Stimulated activated memory B cell treated with anti-CD40 and anti-IgM and Interleukin-4, amounts not matched to agents 10 μg/mL and 1 μg/mL and 100 μg/mL, for 72 hours (primary cell): ENCODE measurements around the gene SLC2A14.
"Not testable (repeated sequence)": the region's sequence is repeated elsewhere in the genome, so short reads cannot be mapped to it uniquely, and the experiment has no call there.

ENCODE experiments used
- ATAC-seq: fragments of 150-1000 bp; cut with Tn5 transposase; 2 replicates; pipeline ENCODE4 v1.10.0; 2021
- H3K27ac Mint-ChIP-seq: one replicate; pipeline ENCODE4 v1.8.0; 2022; ENCODE audit warnings: mild to moderate bottlenecking, mixed read lengths
- H3K27me3 Mint-ChIP-seq: one replicate; pipeline ENCODE4 v1.8.0; 2022; ENCODE audit warnings: mixed read lengths
- H3K36me3 Mint-ChIP-seq: one replicate; pipeline ENCODE4 v1.8.0; 2022; ENCODE audit warnings: mixed read lengths
- H3K4me1 Mint-ChIP-seq: one replicate; pipeline ENCODE4 v1.8.0; 2022; ENCODE audit warnings: mixed read lengths
- H3K4me3 Mint-ChIP-seq: one replicate; pipeline ENCODE4 v1.8.0; 2022; ENCODE audit warnings: mild to moderate bottlenecking, moderate library complexity, mixed read lengths
- H3K9me3 Mint-ChIP-seq: one replicate; pipeline ENCODE4 v1.8.0; 2022; ENCODE audit warnings: mixed read lengths

The SLC2A14 gene

GRCh38 chr12:7833201-7833600, 39.5 kb downstream of the SLC2A14 start:
- peaks cover 11% of the 10 kb centered on the region for H3K27me3 Mint-ChIP-seq
- not testable (repeated sequence) for H3K4me1 Mint-ChIP-seq, H3K36me3 Mint-ChIP-seq, H3K9me3 Mint-ChIP-seq, H3K4me3 Mint-ChIP-seq, ATAC-seq, H3K27ac Mint-ChIP-seq

GRCh38 chr12:7832059-7832696, 40.5 kb downstream of the SLC2A14 start:
- Mint-ChIP-seq H3K27me3 (peaks cover 11% of the 10 kb centered on the region), H3K9me3 (no peaks in the 10 kb centered on the region), H3K36me3 (no peaks in the 10 kb centered on the region), H3K4me1 (no peaks in the 10 kb centered on the region), H3K4me3 (no peak overlapping the region), H3K27ac (no peak overlapping the region)
- ATAC-seq = peak; percentile 43

GRCh38 chr12:7829737-7830136, 43.0 kb downstream of the SLC2A14 start:
- not testable (repeated sequence) for H3K4me3 Mint-ChIP-seq, H3K36me3 Mint-ChIP-seq, ATAC-seq, H3K9me3 Mint-ChIP-seq, H3K4me1 Mint-ChIP-seq, H3K27ac Mint-ChIP-seq
- peaks cover 11% of the 10 kb centered on the region for H3K27me3 Mint-ChIP-seq

GRCh38 chr12:7825754-7826153, 47.0 kb downstream of the SLC2A14 start:
- H3K36me3 Mint-ChIP-seq, H3K27ac Mint-ChIP-seq, H3K27me3 Mint-ChIP-seq, H3K9me3 Mint-ChIP-seq, ATAC-seq, H3K4me1 Mint-ChIP-seq, H3K4me3 Mint-ChIP-seq: not testable (repeated sequence)

GRCh38 chr12:7806863-7807487, 65.7 kb downstream of the SLC2A14 start:
- Mint-ChIP-seq H3K9me3 (no peaks in the 10 kb centered on the region), H3K4me3 (no peak overlapping the region), H3K27me3 (no peaks in the 10 kb centered on the region), H3K36me3 (no peaks in the 10 kb centered on the region), H3K4me1 (no peaks in the 10 kb centered on the region), H3K27ac (no peak overlapping the region)
- peak; percentile 53 for ATAC-seq

GRCh38 chr12:7806319-7806718, 66.4 kb downstream of the SLC2A14 start:
- H3K4me1 Mint-ChIP-seq, H3K36me3 Mint-ChIP-seq, H3K27ac Mint-ChIP-seq, H3K4me3 Mint-ChIP-seq, H3K9me3 Mint-ChIP-seq, H3K27me3 Mint-ChIP-seq, ATAC-seq: not testable (repeated sequence)

- Mint-ChIP-seq H3K4me1 (no peaks in the 10 kb centered on the region), H3K27ac (no peak overlapping the region), H3K27me3 (no peaks in the 10 kb centered on the region), H3K4me3 (no peak overlapping the region), H3K36me3 (no peaks in the 10 kb centered on the region), H3K9me3 (no peaks in the 10 kb centered on the region)
- no peak for ATAC-seq
Observed at GRCh38 chr12:7801460-7801859, 71.3 kb downstream of the SLC2A14 start.

GRCh38 chr12:7798750-7799308, 73.9 kb downstream of the SLC2A14 start:
- ATAC-seq, H3K27me3 Mint-ChIP-seq, H3K36me3 Mint-ChIP-seq, H3K27ac Mint-ChIP-seq, H3K4me3 Mint-ChIP-seq, H3K9me3 Mint-ChIP-seq, H3K4me1 Mint-ChIP-seq: not testable (repeated sequence)

GRCh38 chr12:7797698-7798398, 74.9 kb downstream of the SLC2A14 start:
- no peak for ATAC-seq
- H3K27me3 Mint-ChIP-seq = no peaks in the 10 kb centered on the region

GRCh38 chr12:7797269-7797668, 75.4 kb downstream of the SLC2A14 start:
- not testable (repeated sequence) for H3K27me3 Mint-ChIP-seq, H3K9me3 Mint-ChIP-seq, H3K36me3 Mint-ChIP-seq, H3K4me3 Mint-ChIP-seq, H3K4me1 Mint-ChIP-seq, ATAC-seq, H3K27ac Mint-ChIP-seq

More at GRCh38 chr12:7797698-7798398, 74.9 kb downstream of the SLC2A14 start:
- no peaks in the 10 kb centered on the region for H3K4me1 Mint-ChIP-seq
- H3K9me3 Mint-ChIP-seq = no peaks in the 10 kb centered on the region
- no peak overlapping the region for H3K27ac Mint-ChIP-seq
- no peak overlapping the region for H3K4me3 Mint-ChIP-seq
- H3K36me3 Mint-ChIP-seq = no peaks in the 10 kb centered on the region

- ATAC-seq = no peak
- peaks cover 11% of the 10 kb centered on the region for H3K27me3 Mint-ChIP-seq
- no peak overlapping the region for H3K27ac Mint-ChIP-seq
- H3K9me3 Mint-ChIP-seq = no peaks in the 10 kb centered on the region
- no peaks in the 10 kb centered on the region for H3K4me1 Mint-ChIP-seq
- no peak overlapping the region for H3K4me3 Mint-ChIP-seq
- H3K36me3 Mint-ChIP-seq = no peaks in the 10 kb centered on the region
Observed at GRCh38 chr12:7793211-7793610, 79.5 kb downstream of the SLC2A14 start.

- ATAC-seq, H3K9me3 Mint-ChIP-seq, H3K27ac Mint-ChIP-seq, H3K4me1 Mint-ChIP-seq, H3K4me3 Mint-ChIP-seq, H3K36me3 Mint-ChIP-seq: not testable (repeated sequence)
- peaks cover 30% of the 10 kb centered on the region for H3K27me3 Mint-ChIP-seq
Observed at GRCh38 chr12:7788884-7789528, 83.7 kb downstream of the SLC2A14 start, which contains the start of gene NANOG. NANOG (plus strand) TSS chr12:7789402; CDS start chr12:7789615, 213 bp downstream.

GRCh38 chr12:7788294-7788660, 84.4 kb downstream of the SLC2A14 start:
- Mint-ChIP-seq H3K36me3 (no peaks in the 10 kb centered on the region), H3K9me3 (peaks cover 3% of the 10 kb centered on the region), H3K27ac (no peak overlapping the region), H3K4me3 (no peak overlapping the region), H3K27me3 (peaks cover 30% of the 10 kb centered on the region), H3K4me1 (no peaks in the 10 kb centered on the region)
- ATAC-seq = no peak

GRCh38 chr12:7787574-7788293, 85.0 kb downstream of the SLC2A14 start:
- Mint-ChIP-seq H3K36me3 (no peaks in the 10 kb centered on the region), H3K4me1 (no peaks in the 10 kb centered on the region), H3K27ac (no peak overlapping the region), H3K4me3 (no peak overlapping the region), H3K9me3 (peaks cover 3% of the 10 kb centered on the region), H3K27me3 (peaks cover 30% of the 10 kb centered on the region)
- ATAC-seq = no peak

GRCh38 chr12:7784701-7785100, 88.0 kb downstream of the SLC2A14 start:
- H3K4me1 Mint-ChIP-seq = no peaks in the 10 kb centered on the region
- H3K36me3 Mint-ChIP-seq = no peaks in the 10 kb centered on the region
- no peak for ATAC-seq
- H3K27ac Mint-ChIP-seq = no peak overlapping the region
- H3K9me3 Mint-ChIP-seq = peaks cover 3% of the 10 kb centered on the region
- no peak overlapping the region for H3K4me3 Mint-ChIP-seq
- peaks cover 22% of the 10 kb centered on the region for H3K27me3 Mint-ChIP-seq
